GM19193 (cell line): ENCODE measurements around the gene MYPOP.
A peak's percentile ranks its signal among the peaks of the same experiment; 100 is the strongest.

Experiments
- POLR2A ChIP-seq: IDR thresholded peaks from 4 replicates; pipeline ENCODE4 v1.6.1; 2011; ENCODE audit not compliant: insufficient read depth, insufficient read length; ENCODE audit errors: extremely low read depth

MYPOP gene

DNA sequence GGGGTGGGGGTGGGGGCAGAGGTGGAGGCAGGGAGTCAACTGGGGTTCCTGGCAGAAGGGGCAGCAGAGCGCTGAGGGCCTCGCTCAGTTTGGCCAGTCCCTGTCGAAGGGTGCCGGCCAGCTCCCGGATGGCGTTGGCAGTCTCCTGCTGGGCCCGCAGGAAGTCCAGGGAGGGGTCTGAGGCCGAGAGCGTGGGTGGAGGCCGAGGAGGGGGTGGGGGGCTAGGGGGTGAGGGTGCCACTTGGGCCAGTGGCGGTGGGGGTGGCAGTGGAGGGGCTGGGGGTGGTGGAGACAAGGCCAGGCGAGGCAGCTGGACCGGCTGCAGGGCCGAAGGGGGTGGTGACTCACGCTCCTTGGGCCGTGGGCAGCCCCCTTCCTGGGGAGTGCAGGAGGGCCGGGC lies 11.5 kb downstream of the MYPOP start:
- TF ChIP-seq POLR2A, result no peak

DNA sequence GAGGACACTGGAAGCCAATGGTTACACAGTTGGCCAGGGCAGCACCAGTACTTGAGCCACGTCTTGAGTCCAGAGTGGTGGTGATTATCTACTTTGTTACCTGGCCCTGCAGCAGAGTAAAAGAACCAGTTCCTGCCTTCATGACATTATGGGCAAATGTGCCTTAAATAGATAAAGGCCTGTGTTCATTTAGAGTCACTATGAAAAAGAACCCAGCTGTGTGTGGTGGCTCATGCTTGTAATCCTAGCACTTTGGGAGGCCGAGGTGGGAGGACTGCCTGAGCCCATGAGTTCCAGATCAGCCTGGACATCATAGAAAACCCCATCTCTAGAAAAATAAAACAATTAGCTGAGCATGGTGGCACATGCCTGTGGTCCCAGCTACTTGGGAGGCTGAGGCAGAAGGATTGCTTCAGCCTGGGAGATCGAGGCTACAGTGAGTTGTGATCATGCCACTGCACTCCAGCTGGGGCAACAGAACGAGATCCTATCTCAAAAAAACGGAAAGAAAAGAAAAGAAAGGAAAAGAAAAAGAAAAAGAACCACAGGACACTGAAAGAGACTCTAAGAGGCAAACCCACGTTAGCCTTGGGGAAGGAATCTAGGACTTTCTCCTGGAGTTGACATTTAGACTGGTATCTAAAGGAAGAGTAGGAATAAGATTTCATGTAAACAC lies 13.1 kb downstream of the MYPOP start:
- no peak for TF ChIP-seq POLR2A

DNA sequence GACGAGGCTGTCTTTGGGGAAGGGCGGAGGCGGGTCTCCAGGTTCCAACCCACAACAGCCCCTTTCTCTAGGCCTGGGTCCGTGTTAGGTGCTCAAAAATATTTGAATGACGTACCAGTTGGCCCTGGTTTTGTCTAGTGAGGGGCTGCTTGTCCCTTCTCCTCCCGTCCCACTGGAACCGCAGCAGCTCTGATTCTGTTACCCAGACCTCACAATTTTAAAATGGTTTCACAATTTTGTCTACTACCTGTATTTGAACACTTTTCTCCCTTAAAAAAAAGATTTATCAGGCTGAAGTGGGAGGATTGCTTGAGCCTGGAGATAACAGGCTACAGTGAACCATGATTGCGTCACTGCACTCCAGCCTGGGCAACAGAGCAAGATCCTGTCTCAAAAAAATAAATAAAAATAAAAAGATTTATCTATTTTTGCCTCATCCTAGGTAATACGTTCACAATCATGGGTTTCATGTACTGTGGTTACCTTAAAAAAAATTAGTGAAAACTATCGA lies 15.2 kb downstream of the MYPOP start:
- no peak for TF ChIP-seq POLR2A

DNA sequence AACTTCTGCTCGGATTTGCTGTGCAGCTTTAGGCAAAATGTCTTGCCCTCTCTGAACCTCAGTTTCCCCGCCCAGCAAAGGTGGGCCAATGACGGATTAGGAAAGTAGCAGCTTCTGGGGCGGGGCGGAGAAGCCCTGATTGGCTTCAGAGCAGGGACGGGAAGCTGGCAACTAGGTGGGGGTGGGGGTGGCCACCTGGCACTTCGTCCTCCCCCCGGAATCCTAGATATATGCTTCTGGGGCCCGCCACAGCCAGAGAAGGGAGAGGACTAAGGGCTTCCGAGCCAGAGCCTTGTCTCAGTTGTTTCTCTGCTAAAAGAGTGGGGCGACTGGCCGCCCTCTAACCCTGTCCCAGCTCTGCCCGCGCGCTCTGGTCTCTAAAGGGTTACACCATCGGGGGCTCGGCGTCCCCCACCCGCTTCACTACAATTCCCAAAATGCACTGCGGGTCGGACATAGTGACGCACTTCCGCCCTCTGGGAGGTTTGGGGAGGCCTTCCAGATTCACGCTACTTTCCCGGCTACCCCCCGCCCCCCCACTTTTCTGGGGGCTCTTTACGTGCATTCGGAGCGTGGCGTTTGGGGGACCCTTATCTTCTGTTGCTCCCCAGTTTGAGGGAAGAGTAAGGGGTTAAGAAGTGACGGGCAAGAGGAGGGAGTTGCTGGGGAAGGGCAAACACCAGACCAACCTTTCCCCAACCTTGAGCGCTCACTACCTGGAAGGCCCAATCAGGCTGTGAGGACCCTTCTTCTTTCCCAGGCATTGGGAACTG lies 15.8 kb downstream of the MYPOP start:
- peak; percentile 50 for TF ChIP-seq POLR2A

DNA sequence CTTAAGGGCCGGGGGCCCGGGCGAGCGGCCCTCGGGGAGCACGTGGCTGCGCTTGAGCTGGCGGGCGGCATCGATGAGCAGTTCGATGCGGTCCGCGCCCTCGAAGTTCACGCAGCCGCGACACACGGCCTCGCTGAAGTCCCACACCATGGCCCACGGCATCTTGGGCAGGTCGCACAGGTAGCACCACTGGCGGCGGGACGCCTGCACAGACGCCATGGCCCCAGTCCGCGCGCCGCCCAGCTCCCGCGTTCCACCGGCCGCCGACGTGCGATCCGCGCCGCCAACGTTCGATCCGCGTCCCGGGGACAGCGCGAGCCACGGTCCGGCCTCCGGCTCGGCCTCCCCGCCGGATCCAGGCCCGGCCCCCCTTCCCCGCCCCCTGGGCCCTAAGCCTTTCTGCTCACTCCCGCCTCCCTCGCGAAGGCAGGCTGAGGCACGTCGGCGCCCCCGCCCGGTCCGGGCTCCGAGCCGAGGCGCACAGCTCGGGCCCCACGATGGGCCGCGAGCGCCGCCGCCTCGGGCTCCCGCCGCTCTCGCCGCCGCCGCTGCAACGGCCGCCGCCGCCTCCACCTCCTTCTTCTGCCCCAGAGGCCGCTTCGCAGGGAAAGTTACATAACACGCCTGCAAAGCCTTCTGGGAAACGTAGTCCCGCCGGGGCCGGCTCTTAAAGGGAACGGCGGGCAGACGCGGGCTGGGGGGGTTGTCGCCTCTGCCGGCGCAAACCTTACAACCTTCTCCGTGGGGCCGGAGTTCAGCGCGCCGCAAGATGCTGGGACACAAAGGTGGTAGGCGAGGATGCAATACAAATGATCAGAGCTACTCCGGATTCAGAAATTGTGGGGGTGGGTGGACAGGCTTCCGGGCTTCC lies 16.6 kb downstream of the MYPOP start, which contains the start of gene IRF2BP1:
Gene IRF2BP1 (minus strand): TSS at position 586 of the 871 bp plus-strand sequence. CDS start 367 bp downstream, at position 219.
- peak; percentile 60 for TF ChIP-seq POLR2A

DNA sequence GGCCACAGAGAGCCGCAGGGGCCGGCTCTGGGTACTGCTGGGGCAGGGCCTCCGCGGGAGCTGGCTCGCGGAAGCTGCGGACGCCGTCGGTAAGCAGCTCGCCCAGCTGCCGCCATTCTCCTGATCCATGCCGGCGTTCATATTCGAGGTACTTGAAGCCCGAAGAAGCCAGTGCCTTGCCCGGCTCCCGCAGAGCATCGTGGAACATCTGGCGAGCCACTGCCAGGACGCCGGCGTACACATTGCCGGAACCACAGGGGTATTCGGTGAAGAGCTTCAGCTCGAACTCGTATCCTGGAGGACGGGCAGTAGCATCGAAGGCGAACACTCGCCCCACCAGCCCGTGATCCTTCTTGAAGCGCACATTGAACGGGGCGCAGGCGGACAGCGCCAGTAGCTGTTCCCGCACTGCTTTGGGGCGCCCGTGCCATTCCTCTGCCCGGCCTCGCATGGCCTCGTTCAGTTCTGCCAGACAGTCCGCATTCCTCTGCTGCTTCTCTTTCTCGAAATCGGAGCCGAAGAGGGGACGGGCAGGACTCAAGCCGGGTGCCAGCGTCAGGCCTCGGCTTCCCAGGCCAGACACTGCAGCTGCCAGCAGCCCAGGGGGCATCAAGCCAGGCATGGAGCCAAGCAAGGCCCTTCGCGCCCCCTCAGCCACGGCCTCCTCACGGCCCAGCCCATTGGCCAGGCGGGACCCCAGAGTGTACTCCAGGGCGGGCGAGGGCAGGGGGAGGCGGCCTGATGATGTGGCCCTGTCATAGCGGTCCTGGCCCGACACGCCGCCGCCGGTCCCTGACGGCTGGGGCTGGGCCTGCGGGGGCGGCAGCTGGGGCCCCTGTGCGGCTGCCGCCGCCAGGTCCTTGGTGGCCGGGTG lies 17.5 kb downstream of the MYPOP start:
- no peak for TF ChIP-seq POLR2A

DNA sequence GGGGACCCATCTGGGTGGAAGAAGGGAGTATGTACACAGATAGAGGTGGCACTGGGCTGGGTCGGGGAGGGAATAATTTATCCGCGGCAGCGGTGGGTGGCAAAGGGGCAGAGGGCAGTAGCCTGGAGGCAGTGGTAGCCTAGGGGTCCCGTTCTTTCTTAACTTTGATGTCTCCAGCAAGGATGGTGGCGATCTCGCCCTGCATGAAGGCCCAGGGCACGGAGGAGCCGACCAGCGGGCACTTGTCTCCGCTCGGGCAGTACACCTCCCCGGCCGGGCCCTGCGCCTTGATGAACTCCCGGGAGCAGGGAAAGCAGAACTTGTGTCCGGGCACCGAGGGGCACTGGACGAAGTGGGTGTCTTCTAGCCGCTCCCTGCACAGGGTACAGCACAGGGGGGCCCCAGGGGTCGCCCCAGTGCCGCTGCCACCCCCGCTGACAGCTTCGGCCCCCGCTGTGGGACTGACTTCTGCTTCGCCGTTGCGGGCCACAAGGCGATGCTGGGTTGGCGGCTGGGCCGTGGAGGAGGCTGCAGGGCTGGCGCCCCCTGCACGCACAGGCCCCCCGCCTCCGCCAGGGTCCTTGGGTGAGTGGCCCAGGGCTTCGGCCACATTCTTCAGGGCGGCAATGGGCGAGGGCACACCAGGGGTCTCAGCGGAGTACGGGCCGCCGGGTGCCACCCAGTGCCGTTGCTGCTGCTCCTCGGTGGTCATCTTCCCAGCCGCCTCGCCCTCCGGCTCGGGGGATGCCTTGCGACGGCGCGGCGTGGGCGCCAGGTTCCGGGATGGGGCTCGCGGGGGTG lies 18.3 kb downstream of the MYPOP start:
- TF ChIP-seq POLR2A, result no peak

DNA sequence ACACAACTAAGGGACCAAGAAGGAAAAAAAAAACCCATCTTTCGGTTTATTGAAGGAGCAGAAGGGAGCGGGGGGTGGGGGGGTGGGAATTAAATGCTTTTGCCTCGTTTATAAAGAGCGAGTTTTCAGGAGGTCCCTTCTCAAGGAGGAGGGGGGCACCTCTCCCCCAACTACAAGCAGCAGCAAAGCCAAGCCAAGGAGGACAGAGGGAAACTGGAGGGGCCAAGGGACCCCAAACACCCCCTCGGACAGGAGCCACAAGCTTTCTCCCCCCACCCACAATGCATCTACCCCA lies 18.9 kb downstream of the MYPOP start:
- TF ChIP-seq POLR2A, result no peak

DNA sequence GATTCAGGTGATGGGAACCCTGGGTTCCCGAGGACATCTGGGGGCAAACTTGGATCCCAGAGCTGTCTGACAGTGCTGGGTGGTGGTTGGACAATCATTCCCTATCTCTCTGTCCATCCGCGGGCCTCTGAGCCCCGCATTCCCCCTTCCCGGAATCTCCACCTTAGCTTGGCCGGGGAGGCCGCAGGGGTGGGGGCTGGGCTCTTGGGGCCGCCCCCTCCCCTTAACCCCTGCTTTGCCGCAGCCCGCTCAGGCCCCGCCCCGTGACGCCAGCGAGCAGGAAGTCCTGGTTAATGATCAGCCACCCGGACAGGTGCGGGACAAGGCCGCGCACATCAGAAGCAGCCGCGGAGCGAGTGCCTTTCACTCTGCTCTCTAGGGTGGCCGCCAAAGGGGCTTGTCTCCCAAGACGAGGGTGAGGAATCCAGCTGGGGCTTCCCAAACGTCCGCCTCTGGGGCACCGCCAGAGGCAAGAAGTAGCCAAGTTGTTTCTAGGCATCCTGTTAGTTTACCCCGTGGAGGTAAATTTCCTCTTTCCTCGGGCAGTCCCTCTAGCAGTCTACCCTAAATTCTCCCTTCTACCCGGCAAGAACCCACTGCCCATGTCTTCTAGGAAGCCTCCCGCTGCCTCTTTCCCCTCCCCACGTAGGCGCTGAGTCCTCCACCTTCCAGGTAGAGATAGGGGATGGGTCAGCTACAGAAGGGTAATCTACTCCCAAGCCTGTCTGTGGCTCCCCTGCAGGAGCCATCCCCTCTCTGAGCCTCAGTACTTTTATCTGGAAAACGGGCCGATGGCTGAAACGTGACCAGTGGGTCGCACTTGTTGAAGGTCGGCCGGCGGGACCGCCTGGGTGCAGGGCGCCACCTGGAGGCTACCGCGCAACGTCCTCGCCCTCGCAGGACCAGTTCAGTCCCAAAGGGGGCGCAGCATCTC lies 19.5 kb downstream of the MYPOP start:
- TF ChIP-seq POLR2A, result peak; percentile 96

DNA sequence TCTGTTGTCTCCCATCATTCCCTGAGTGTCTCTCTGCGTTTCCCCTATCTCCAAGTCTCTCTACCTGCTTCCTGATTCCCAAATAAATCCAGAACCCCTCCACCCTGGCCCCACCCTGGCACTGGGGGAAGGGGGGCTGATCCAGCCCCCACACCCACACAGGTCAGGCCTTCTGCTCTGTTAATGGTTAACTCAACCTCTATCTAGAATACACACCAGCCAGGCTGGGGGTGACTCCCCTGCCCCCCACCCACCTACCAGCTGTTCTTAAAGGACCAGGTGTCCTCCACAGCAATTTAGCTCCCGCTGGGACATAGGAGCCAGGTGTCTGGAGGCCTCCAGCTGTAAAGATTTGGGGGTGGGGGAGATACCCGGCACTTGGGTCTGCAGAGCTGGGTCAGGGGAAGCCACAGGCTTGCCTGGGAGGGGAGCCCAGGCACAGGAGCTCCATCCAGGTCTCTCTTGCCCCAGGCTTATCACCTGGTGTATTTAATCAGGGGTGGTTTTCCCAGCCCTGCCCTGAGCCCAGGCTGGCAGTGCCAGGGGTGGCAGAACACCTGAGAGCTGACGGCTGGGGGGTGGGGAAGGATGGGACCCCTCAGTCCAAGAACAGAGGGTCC lies 20.4 kb downstream of the MYPOP start:
- TF ChIP-seq POLR2A, result no peak

DNA sequence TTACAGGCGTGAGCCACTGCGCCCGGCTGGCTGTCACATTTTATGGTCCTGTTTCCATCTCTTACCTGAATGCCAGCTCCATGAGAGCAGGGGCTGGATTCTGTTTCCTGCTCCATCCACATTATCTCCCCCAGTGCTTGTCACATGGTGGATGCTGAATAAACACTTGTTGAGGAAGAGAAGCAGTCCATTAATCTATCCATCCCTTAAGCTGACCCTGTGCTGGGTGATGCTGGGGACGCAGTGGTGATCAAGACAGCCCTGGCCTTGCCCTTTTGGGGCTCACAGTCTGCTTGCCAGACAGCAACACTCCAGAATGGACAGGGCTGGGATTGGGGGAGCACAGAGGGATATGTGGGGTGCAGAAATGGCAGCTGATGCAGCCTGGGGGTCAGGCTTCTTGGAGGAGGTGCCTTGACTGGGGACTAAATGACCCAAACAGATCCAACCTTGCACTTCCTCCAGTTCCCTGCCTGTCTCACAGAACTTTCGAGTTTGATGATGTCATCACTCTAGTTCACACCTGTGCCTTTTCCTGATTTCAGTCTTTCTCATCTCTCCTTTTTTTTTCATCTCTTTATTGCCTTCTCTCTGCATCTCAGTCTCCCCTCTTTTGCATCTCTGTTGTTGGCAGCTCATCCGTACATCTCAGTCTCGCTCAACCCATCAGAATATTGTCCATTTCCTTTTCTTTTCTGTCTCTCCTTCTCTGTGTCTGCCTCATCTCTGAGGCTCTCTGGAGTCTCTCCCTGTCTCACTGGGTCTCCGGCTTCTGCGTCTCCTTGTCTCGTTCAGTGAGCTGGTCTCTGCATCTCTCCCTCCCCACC lies 21.1 kb downstream of the MYPOP start:
- peak; percentile 19 for TF ChIP-seq POLR2A

DNA sequence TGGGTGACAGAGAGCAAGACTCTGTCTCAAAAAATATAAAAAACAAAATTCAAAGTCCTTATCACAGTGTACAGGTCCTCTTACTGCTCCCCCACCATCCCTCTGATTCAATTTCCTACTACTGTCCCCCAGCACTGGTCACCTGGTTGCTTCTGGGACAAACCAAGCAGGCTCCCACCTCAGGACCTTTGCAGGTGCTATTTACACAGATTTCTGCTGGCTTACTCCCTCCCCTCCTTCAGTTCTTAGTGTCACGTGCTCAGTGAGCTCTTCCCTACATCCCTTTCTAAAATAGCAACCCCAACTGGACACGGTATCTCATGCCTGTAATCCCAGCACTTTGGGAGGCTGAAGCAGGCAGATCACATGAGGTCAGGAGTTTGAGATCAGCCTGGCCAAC lies 22.4 kb downstream of the MYPOP start:
- TF ChIP-seq POLR2A, result no peak

DNA sequence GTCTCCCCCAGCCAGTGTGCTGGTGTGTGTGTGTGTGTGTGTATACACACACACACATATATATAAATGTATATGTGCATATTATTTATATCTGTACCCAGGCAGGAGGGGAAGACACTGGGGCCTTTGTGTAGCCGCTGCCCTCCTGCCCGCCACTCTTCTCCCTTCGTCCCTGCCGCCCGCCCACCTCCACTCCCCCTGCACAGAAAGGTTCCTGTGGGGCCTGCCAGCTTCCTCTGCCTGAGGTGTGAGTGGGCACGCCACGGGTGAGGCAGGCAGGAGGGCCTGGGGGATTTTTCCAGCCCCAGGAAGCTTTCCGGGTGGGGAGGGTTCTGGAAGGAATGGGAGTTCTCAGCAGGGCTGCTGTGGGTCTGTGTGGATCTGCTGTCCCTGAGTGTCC lies 23.4 kb downstream of the MYPOP start:
- TF ChIP-seq POLR2A, result no peak
